Heart left ventricle (tissue), 16 donors: Measurements from ENCODE around the gene GGNBP2. TPM values are rescaled to one million over a fixed set of nuclear protein-coding genes. Genes with fewer than 3 reads are reported as not detected.

ENCODE experiments used
- ATAC-seq, 4 donors: fragments of 200-7000 bp; cut with Tn5 transposase; one replicate each; pipeline ENCODE4 v1.9.1; 2020 to 2022; ENCODE audit warnings: moderate library complexity in 4 of 4, mild to moderate bottlenecking in 3 of 4, moderate number of reproducible peaks in 1 of 4
- DNase-seq, 5 donors: peaks; one replicate each; pipeline ENCODE4 v3.0.0-alpha.2; 2020
- H3K27ac ChIP-seq, 12 donors: fragments of 200-600 bp; sonication (generic) in 4 of 12; one replicate each; pipeline versions ENCODE4 v1.5.0 to v1.8.0; 2016 to 2022; ENCODE audit warnings: mild to moderate bottlenecking in 2 of 12
- H3K27me3 ChIP-seq, 9 donors: fragments of 200-600 bp; sonication (generic) in 2 of 9; one replicate each; pipeline versions ENCODE4 v1.5.1 to v1.8.0; 2016 to 2022; ENCODE audit warnings: mild to moderate bottlenecking in 3 of 9
- H3K36me3 ChIP-seq, 9 donors: fragments of 200-600 bp; sonication (generic) in 2 of 9; one replicate each; pipeline versions ENCODE4 v1.5.0 to v1.8.0; 2018 to 2022; ENCODE audit warnings: mild to moderate bottlenecking in 2 of 9
- H3K4me1 ChIP-seq, 12 donors: fragments of 200-600 bp; sonication (generic) in 4 of 12; one replicate each; pipeline versions ENCODE4 v1.5.0 to v1.8.0; 2016 to 2022; ENCODE audit warnings: mild to moderate bottlenecking in 3 of 12
- H3K4me3 ChIP-seq, 12 donors: fragments of 200-600 bp; sonication (generic) in 4 of 12; one replicate each; pipeline versions ENCODE4 v1.5.0 to v1.8.0; 2017 to 2022; ENCODE audit warnings: mild to moderate bottlenecking in 9 of 12, moderate library complexity in 4 of 12
- H3K9me3 ChIP-seq, 12 donors: fragments of 200-600 bp; sonication (generic) in 4 of 12; one replicate each; pipeline versions ENCODE4 v1.5.0 to v1.8.0; 2016 to 2022; ENCODE audit warnings: mild to moderate bottlenecking in 1 of 12
- POLR2A ChIP-seq, 2 donors: fragments of 450-650 bp; IDR thresholded peaks; one replicate each; pipeline ENCODE4 v1.6.1; 2017; ENCODE audit warnings: antibody characterized with exemption in 2 of 2, mild to moderate bottlenecking in 2 of 2, moderate library complexity in 2 of 2
- WGBS, 4 donors: extraction: QIAGEN DNeasy Blood & Tissue Kit in 2 of 4; methylation state at CpG; one replicate each; pipeline versions ENCODE4 v1.1.5 to v1.1.7; 2013 to 2018; 5-methylcytosine and 5-hydroxymethylcytosine counted together
- intact Hi-C, 10 donors: fragments of 100-400 bp; cut with DNase I; formaldehyde crosslinking; loops; one replicate each; pipeline versions ENCODE4 v1.11.1 to v1.14.2; 2022
- polyA plus RNA-seq, 2 donors: library from polyadenylated mRNA; stranded (reverse); fragments of 200-250 nt; gene quantifications; one replicate each; pipeline ENCODE4 v1.2.3, GENCODE V29; 2013
- total RNA-seq, 9 donors: library from RNA; depleted of rRNA in 2 of 9; stranded (reverse); fragments of >200 nt in 2 of 9; fragmentation: NEBNext Ultra II Directional in 3 of 9; extraction: Animal tissue kit (Norgen Biotek cat#: 25700) in 3 of 9; gene quantifications; one replicate each; pipeline versions ENCODE4 v1.1.0 to v1.2.4, GENCODE V29; 2016 to 2023
- TF ChIP-seq, protein P1 (sequence below), 12 donors: fragments of 200-600 bp; sonication (generic) in 4 of 12; IDR thresholded peaks; one replicate each; pipeline versions ENCODE4 v1.5.0 to v1.8.0; 2018 to 2022; ENCODE audit warnings: antibody characterized with exemption in 12 of 12, mild to moderate bottlenecking in 5 of 12
- donor health status: ischemic (EF 13 %, LVEDD 7.1; RV severe dilation, severe dysfunction).
- donor health status: healthy with polysubstance abuse.
- donor health status: DM: no; HTN: yes; CAD: no.
- donor health status: DM: no; HTN: no; CAD: no.
- donor health status: ischemic (EF 25% LVEDD 6.9; RV normal size, moderate dysfunction).
- donor health status: ischemic (EF 25% LVEDD 5.7; RV mildly dilated, moderate dysfunction).
- donor health status: healthy.
- donor health status: DM: yes; HTN: yes; CAD: no.
- donor health status: ischemic (EF 35%, LVEDD 5.7; RV mildly dilated, moderate dysfunction).
- donor health status: nonischemic (EF 11% LVEDD 7.7; RV severe dilation, severe dysfunction).
- donor health status: DM: yes; HTN: yes; CAD: no.
- donor health status: PGD.
- donor health status: ischemic (EF 29% LVEDD 5.4; RV normal size, mild dysfunction).
- donor health status: nonischemic (EF 23%, LVEDD 6.1; RV moderate dilation, normal function).

Gene GGNBP2
- total and polyA plus RNA-seq, 11 donors: 27.4 to 62.9 (median 40.5) TPM

DNA sequence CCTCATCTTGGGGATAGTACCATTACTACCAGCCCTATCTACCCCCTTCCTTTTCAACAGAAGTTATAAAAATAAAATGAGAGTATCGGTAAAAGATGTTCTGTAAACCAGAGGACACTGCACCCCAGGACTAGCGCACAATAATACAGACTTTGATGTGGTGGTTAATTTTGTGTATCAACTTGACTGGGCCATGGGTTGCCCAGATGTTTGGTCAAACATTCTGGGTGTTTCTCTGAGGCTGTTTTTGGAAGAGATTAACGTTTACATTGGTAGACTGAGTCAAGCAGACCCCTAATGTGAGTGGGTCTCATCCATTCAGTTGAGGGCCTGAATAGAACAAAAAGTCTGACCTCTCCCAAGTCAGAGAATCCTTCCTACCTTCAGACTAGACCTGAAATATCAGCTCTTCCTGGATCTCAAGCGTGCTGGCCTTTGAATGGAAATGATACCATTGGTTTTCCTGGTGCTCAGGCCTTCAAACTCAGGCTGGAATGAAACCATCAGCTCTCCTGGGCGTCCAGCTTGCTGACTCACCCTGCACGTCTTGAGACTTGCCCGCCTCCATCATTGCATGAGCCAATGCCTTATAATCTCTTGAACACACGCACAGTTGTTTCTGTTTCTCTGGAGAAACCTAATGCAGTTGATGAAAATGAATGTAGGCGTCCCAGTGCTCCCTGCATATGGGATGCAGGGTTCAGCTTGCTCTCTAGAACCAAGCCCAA is 66.8 kb downstream of the GGNBP2 start:
- 74 to 92% (median 82%) methylated on average over 9 of the region's 9 CpGs for WGBS, 4 donors
- Histone ChIP-seq H3K27me3 (peaks cover 0 to 27% (median 0%) of the 10 kb centered on the region in 9 donors), H3K27ac (no peak overlapping the region), H3K36me3 (no peaks in the 10 kb centered on the region), H3K9me3 (no peaks in the 10 kb centered on the region), H3K4me1 (peaks cover 0 to 10% (median 0%) of the 10 kb centered on the region in 12 donors), H3K4me3 (no peak overlapping the region)
- intact Hi-C loops: no loop called here
- no peak for TF ChIP-seq POLR2A (IDR thresholded peaks at IDR 0.05)
- TF ChIP-seq, protein P1, sequence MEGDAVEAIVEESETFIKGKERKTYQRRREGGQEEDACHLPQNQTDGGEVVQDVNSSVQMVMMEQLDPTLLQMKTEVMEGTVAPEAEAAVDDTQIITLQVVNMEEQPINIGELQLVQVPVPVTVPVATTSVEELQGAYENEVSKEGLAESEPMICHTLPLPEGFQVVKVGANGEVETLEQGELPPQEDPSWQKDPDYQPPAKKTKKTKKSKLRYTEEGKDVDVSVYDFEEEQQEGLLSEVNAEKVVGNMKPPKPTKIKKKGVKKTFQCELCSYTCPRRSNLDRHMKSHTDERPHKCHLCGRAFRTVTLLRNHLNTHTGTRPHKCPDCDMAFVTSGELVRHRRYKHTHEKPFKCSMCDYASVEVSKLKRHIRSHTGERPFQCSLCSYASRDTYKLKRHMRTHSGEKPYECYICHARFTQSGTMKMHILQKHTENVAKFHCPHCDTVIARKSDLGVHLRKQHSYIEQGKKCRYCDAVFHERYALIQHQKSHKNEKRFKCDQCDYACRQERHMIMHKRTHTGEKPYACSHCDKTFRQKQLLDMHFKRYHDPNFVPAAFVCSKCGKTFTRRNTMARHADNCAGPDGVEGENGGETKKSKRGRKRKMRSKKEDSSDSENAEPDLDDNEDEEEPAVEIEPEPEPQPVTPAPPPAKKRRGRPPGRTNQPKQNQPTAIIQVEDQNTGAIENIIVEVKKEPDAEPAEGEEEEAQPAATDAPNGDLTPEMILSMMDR (IDR thresholded peaks at IDR 0.05): no peak
- ATAC-seq (no peak), DNase-seq (no peak)

- Histone ChIP-seq H3K27me3 (peaks cover 0 to 35% (median 0%) of the 10 kb centered on the region in 9 donors), H3K27ac (no peak overlapping the region), H3K9me3 (no peaks in the 10 kb centered on the region), H3K36me3 (no peaks in the 10 kb centered on the region), H3K4me1 (peaks cover 0 to 10% (median 0%) of the 10 kb centered on the region in 12 donors), H3K4me3 (no peak overlapping the region)
- DNase-seq (no peak), ATAC-seq (no peak)
- no peak for TF ChIP-seq POLR2A (IDR thresholded peaks at IDR 0.05)
- 64 to 82% (median 68%) methylated on average over 3 of the region's 3 CpGs for WGBS, 4 donors
- intact Hi-C loops: no loop called here
These were observed 67.6 kb downstream of the GGNBP2 start for GRCh38 chr17:36612323-36612722.

DNA sequence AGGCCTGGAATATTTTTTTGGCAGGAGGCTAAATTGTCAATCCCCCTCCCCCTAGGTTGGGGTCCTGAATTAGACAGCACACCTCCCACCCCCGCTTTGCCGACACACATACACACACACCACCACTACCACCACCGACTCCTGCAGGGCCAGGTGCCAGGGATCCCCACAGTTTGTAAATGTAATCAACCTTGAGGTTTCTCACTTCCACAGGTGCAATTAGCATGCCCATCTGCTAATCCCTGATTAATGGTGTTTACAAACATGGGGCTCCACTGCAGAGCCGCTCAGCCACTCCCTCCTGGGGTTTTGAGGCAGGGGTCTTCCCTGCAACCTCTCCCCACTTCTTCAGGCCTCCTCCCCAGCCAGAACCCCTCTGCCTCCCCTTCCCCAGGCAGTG is 68.4 kb downstream of the GGNBP2 start:
- no peak for TF ChIP-seq POLR2A (IDR thresholded peaks at IDR 0.05)
- TF ChIP-seq, protein P1 (IDR thresholded peaks at IDR 0.05): no peak
- Histone ChIP-seq H3K27me3 (peaks cover 0 to 43% (median 0%) of the 10 kb centered on the region in 9 donors), H3K27ac (no peak overlapping the region), H3K9me3 (no peaks in the 10 kb centered on the region), H3K36me3 (no peaks in the 10 kb centered on the region), H3K4me1 (peaks cover 0 to 10% (median 0%) of the 10 kb centered on the region in 12 donors), H3K4me3 (no peak overlapping the region)
- intact Hi-C loops: no loop called here
- 44 to 60% (median 47%) methylated on average over 4 of the region's 4 CpGs for WGBS, 4 donors
- ATAC-seq: no peak
- DNase-seq: no peak

DNA sequence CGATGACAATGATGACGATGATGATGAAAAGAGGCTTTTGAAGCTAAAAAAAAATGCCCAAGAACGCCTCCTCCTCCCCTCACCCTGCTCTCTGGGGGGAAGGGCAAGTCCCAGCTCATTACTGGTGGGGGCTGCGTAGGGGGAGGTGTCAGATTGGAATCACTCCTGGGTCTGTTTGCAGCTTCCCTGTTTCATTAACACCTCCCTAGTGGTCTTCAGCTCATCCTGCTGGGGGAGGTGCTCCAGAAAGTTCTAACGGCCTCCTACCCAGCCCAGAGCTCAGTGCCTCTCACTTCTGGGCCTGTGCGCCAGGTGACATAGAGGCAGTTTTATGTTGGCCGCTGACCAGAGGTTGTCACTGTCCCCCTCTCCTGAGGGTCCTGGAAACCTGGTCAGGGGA is 69.4 kb downstream of the GGNBP2 start:
- TF ChIP-seq, protein P1 (IDR thresholded peaks at IDR 0.05): no peak
- TF ChIP-seq POLR2A (IDR thresholded peaks at IDR 0.05): no peak
- no peak for ATAC-seq
- Histone ChIP-seq H3K36me3 (no peaks in the 10 kb centered on the region), H3K4me3 (no peak overlapping the region), H3K27me3 (peaks cover 0 to 50% (median 0%) of the 10 kb centered on the region in 9 donors), H3K9me3 (no peaks in the 10 kb centered on the region), H3K4me1 (peaks cover 0 to 3% (median 0%) of the 10 kb centered on the region in 12 donors), H3K27ac (no peak overlapping the region)
- intact Hi-C loops: no loop called here
- no peak for DNase-seq
- WGBS, 4 donors: 49 to 63% (median 59%) methylated on average over 7 of the region's 7 CpGs
